H1 (cell line): ENCODE measurements around the gene AGAP1. TPM values are rescaled to one million over a fixed set of nuclear protein-coding genes. Genes with fewer than 3 reads are reported as not detected.

Experiments
- EP300 ChIP-seq, 2 experiments: IDR thresholded peaks; 1 replicate in 1 of 2; 2 replicates in 1 of 2; pipeline ENCODE4 v1.6.1; 2011 to 2012; ENCODE audit warnings: low read depth in 2 of 2, low read length in 2 of 2, mild to moderate bottlenecking in 2 of 2, borderline replicate concordance in 1 of 2, inconsistent platforms in 1 of 2, moderate library complexity in 1 of 2
- HDAC6 ChIP-seq: IDR thresholded peaks from one replicate; pipeline ENCODE4 v1.7.1; 2012; ENCODE audit warnings: low read depth, mild to moderate bottlenecking, inconsistent platforms, low read length, moderate library complexity
- JUND ChIP-seq: IDR thresholded peaks from 2 replicates; pipeline ENCODE4 v1.6.1; 2011; ENCODE audit warnings: mild to moderate bottlenecking, improper control_type of control experiment, low read length
- KDM4A ChIP-seq: IDR thresholded peaks from one replicate; pipeline ENCODE4 v1.7.1; 2012; ENCODE audit warnings: low read depth, mild to moderate bottlenecking, moderate library complexity, low read length, inconsistent platforms; ENCODE audit not compliant: severe bottlenecking
- SIRT6 ChIP-seq: IDR thresholded peaks from one replicate; pipeline ENCODE4 v1.7.1; 2012; ENCODE audit warnings: low read length, inconsistent platforms
- SP1 ChIP-seq: IDR thresholded peaks from 2 replicates; pipeline ENCODE4 v1.6.1; 2011; ENCODE audit warnings: low read depth, low read length
- SP2 ChIP-seq: IDR thresholded peaks from 2 replicates; pipeline ENCODE4 v1.6.1; 2012; ENCODE audit warnings: mild to moderate bottlenecking, low read length, inconsistent platforms
- polyA plus RNA-seq, 7 experiments: library from polyadenylated mRNA; depleted of rRNA in 3 of 7; stranded (reverse) in 5 of 7; unstranded in 2 of 7; fragments of >200 nt in 5 of 7; fragments of 200-250 nt in 2 of 7; gene quantifications; 1 replicate in 5 of 7; 2 replicates in 1 of 7; 4 replicates in 1 of 7; pipeline versions ENCODE4 v1.2.1 to v1.2.3, GENCODE V29; 2011 to 2013; ENCODE audit warnings: missing spikeins in 2 of 7, mixed read lengths in 2 of 7
- total RNA-seq: library from RNA; stranded (reverse); fragmentation: NEBNext Ultra II Directional; extraction: Animal tissue kit (Norgen Biotek cat#: 25700); gene quantifications from 2 replicates; pipeline ENCODE4 v1.2.1, GENCODE V29; 2021

The AGAP1 gene
- total and polyA plus RNA-seq, 2 of the 8 experiments (the other 6 are each of a cell fraction or from before 2014, with no cell fraction given) = 18.1 to 39.4 TPM

DNA sequence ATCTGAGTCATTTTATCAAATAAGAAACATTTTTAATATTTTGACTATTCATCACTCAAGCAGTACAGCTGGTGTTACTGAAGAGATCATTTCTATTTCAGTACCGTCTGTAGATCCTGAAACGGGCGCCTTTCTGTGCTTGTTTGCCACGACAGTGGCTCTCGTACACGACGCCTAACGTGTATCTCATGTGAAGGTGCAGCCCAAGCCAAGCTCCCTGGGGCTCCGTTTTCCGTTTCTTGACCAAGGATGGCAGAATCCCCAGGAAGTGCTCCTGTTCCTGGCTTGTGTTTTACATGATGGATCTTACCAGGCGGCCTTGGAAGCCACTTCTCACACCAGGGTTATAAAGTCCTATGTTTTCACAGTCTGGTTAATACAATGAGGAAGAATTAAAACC is 353.7 kb downstream of the AGAP1 start (continued):
- TF ChIP-seq SP1 (no peak), HDAC6 (no peak), EP300 (IDR thresholded peaks at IDR 0.05; ENCODE audit: borderline replicate concordance in 1 of 2, low read depth in 2 of 2, low read length in 2 of 2) (no peak), JUND (no peak), SP2 (no peak), SIRT6 (no peak), KDM4A (no peak)
- TF ChIP-seq, all 59 proteins: peak for 0
